GM21447 (cell line): Measurements from ENCODE around the gene MERTK.
"Not testable (repeated sequence)": the region's sequence is repeated elsewhere in the genome, so short reads cannot be mapped to it uniquely, and the experiment has no call there.

Source experiments
- ATAC-seq: cut with Tn5 transposase; IDR thresholded peaks from one replicate; pipeline ENCODE4 v1.9.1; 2021; ENCODE audit not compliant: unreplicated experiment

Gene MERTK

GRCh38 chr2:111909079-111909478 lies 10.7 kb downstream of the MERTK start:
- ATAC-seq: no peak

- ATAC-seq: not testable (repeated sequence)
Measured at GRCh38 chr2:111909997-111910396, 11.6 kb downstream of the MERTK start.

GRCh38 chr2:111910609-111911277 lies 12.3 kb downstream of the MERTK start:
- ATAC-seq: no peak

GRCh38 chr2:111911295-111911977 lies 13.0 kb downstream of the MERTK start:
- not testable (repeated sequence) for ATAC-seq

GRCh38 chr2:111912547-111912946 lies 14.1 kb downstream of the MERTK start:
- ATAC-seq: no peak

DNA sequence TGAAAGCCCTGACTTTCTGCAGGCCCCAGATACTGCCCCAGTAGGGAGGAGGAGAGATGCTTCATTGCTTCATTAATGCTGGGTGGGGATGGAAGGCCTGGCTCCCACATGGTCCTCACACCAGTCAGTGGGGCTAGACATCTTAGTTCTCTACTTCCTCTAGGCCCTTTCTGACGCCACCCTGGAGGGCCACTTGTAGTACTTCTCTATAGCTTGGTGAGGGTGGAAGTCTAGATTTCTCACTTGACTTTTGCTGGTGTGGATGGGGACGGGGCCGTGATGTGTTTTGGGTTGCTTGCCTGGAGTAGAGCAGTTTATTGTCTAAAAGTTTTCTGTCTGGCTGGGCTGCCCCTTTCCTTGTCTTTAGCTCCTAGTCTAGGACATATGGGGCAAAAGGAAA lies 18.7 kb downstream of the MERTK start:
- ATAC-seq: no peak

DNA sequence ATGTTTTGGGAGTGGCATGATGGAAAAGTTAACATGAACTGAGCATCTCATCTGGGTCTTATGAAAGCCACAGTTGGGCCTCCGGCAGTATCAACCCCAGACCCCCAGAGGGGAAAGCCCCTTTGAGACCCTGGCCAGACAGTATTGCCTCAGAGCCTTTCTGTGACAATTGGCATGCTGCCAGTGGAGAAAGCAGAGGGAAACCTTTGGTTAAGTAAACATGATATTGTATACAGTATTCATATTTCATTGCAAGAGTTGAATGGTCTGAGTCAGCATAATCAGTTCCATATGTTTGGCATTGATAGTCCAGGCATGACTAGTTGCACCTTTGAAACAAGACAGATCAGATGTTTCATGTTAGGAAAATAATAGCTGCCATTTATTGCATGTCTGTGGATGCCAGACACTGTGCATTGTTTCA lies 20.0 kb downstream of the MERTK start:
- ATAC-seq: no peak

GRCh38 chr2:111919365-111919764 lies 21.0 kb downstream of the MERTK start:
- no peak for ATAC-seq

DNA sequence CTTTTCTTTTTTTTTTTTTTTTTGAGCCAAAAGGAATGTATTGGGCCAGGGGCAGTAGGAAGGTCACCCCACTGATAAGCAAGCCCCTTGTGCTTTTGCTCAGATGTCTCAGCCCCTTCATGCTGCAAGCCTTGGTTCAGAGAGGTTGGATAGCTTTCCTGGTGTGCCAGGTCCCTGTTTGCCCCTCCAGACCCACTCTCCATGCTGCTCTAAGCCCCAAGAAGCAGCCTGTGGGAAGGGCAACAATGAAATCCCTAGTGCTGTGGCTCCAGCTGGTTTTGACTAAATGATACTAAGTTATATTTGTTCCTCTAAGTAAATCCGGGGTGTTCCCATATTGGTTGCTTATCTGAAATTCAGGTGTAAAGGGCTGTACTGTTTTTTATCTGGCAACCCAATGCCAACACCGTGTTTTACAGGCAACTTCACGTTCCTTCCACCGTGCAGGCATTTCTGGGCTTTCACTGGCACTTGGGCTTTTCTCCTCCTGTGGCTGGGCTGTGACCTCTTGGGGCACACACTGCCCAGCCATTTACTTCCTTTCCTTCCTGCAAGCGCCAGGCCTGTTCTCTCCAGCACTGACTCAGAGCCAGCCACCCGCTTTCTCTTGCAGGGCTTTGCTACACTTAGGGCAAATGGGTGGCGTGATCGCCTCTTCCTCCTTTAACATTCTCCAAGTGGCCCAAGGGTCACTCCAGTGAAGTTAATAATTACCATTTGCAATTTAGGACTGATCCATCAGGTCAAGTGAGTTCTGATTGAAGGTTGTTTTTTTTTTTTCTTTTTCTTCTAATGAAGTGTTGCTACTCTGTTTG lies 21.6 kb downstream of the MERTK start:
- no peak for ATAC-seq

- ATAC-seq: no peak
Measured at GRCh38 chr2:111923276-111923804, 24.9 kb downstream of the MERTK start.

DNA sequence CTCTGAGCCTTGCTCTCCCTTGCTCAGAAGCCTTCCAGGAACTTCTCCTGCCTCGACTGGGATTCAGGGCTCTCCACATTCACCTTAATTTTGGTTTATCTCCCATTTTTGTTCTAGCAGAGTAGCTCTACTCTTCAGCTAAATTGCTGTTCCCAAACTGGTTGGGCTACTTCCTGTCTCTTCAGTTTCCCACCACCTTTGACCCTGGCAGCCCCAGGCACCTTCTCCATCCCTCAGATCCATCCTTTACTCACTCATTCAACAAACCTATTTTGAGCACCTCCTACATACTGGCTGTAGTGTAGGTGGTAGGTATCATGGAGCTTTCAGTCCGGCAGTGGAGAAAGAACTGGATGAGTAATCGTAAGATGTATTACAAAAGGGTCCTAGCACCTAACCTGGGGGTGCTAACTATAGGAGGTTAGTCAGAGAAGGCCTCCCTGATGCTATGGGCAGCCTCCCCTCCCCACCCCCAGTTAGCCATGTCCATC lies 26.3 kb downstream of the MERTK start:
- no peak for ATAC-seq

DNA sequence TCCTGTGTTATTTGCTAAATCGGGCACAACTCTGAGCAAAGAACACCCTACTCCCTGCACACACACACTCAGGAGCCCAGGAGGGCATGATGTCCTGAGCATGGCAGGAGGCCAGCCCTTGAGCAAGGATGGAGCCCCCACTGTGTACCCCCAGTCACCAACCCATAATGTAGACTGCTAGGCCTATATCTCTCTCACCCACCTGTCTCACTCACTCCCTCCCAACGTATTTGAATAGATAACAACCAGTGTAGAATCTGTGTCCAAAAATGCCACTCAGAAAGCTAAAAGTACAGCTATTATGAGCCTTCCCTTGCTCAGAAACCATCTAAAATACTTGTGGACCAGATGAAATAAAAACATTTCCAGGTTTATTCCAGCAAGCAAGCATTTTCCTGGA lies 29.3 kb downstream of the MERTK start:
- ATAC-seq: no peak

DNA sequence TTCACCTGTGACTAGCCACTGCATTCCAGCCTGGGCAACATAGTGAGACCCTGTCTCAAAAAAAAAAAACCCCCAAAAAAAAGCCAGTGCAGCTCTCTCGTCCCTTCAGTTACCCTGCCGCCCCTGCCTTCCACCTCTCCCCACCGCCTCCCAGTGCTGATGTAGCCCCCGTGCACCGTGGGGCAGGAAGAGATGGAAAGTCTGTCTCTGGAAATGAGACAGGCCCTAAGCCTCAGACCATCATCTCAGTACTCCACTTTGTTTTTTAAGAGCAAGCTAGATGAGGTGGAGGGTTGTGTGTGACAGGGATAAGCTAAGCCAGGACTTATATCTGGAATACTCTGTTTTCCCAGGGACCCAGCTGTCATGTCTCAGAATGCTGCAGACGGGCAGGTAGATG lies 32.0 kb downstream of the MERTK start:
- ATAC-seq: no peak

- ATAC-seq: no peak
Measured at GRCh38 chr2:111930875-111931274, 32.5 kb downstream of the MERTK start.

GRCh38 chr2:111932841-111933291 lies 34.5 kb downstream of the MERTK start:
- ATAC-seq: no peak

GRCh38 chr2:111933900-111934299 lies 35.5 kb downstream of the MERTK start:
- not testable (repeated sequence) for ATAC-seq

- no peak for ATAC-seq
Measured at GRCh38 chr2:111936881-111937280, 38.5 kb downstream of the MERTK start.

DNA sequence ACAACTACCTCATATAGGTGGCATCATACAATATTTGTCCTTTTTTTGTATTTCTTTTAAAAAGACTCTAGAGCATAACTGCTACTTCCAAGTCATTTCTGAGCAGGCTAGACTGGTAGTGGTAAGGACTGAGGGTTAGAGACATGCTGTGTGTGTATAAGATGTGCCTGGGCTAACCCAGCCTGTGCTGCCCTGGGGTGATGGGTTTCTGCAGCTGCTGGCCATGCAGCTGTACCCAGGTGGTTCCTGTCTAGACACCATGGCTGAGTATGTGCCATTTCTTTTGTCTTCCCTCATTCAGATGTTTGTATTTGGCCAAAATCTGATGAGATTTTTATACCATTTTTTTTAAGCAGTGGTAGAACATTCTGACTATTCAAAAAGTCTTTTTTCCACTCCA lies 40.0 kb downstream of the MERTK start:
- ATAC-seq: no peak

DNA sequence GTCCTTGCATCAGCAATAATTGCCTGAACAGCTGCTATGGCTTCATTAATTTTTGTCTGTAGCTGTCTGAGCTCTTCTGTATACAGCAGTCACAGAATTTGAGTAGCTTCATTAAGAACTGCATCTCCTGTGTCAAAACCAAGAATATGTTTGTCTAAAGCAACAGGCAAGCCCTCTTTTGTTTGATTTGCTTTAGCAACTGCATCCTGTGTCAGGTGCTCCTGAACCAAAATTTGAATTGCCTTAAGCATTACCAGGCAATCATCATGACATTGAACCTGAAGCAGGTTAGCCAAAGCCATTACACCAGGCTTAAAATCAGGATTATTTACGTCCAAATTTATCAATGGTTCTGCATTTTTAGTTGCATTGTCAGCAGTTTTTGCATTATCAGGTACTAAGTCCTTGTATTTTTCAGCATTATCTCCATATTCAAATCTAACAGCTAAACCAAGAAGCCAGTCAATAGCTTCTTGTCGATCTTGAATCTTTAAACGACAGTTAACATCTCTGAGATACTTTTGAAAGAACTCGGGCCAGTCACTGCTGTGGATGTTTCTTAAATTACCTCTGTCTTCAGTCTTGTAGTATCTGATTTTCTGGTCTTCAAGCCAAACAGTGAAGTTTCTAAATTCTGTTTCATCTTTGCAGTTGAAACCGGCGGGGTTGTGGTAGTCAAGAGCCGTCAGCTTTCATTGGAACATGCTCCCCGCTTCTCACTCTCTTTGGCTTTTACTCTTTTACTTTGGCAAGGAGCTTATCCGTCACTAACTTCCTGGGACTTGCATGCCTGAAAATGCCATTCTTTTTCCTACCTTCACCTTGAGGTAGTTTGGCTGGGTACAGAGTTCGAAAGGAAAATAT lies 42.2 kb downstream of the MERTK start:
- ATAC-seq: no peak

DNA sequence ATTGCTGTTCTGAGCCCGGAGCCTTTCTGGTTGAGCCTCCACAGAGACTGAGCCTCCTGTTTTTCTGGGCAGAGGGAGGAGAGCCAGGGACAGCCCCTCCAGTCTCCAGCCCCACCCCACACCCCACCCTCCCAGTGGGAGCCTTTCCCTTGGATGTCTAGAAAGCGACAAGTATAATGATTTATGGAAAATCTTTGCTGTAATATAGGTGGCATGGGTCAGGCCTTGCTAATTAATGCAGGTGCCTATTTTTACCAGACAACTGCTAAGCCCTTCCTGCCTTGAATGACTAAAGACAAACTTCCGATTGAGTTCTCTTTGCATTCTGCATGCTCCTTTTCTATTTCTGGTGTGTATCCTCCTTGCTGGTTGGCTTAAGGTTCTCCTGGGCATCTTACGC lies 43.1 kb downstream of the MERTK start:
- ATAC-seq: no peak
